GM23338 (cell line): Measurements from ENCODE around the gene VWA7. TPM values are rescaled to one million over a fixed set of nuclear protein-coding genes. Genes with fewer than 3 reads are reported as not detected.
A peak's percentile ranks its signal among the peaks of the same experiment; 100 is the strongest.

Experiments used
- ATAC-seq: fragments of 200-7000 bp; cut with Tn5 transposase; 3 replicates; pipeline ENCODE4 v1.9.1; 2020
- DNase-seq: peaks from one replicate; pipeline ENCODE4 v3.0.0-alpha.2; 2015; ENCODE audit warnings: low spot score
- H2AFZ ChIP-seq: fragments of 200-600 bp; sonication (generic); 2 replicates; pipeline ENCODE4 v1.8.0; 2016; ENCODE audit warnings: antibody characterized with exemption, mild to moderate bottlenecking, moderate library complexity
- H3F3A ChIP-seq: fragments of 200-600 bp; sonication (generic); replicated peaks from 2 replicates; pipeline ENCODE4 v1.8.0; 2017; ENCODE audit warnings: antibody characterized with exemption, mixed run types, low read depth
- H3K27ac ChIP-seq: fragments of 200-600 bp; sonication (generic); 2 replicates; pipeline ENCODE4 v1.6.1; 2016; ENCODE audit warnings: low read depth
- H3K27me3 ChIP-seq: fragments of 200-600 bp; sonication (generic); 2 replicates; pipeline ENCODE4 v1.8.0; 2016; ENCODE audit warnings: mild to moderate bottlenecking, mixed run types, moderate library complexity; ENCODE audit not compliant: insufficient read depth
- H3K36me3 ChIP-seq: fragments of 200-600 bp; sonication (generic); 2 replicates; pipeline ENCODE4 v1.8.0; 2016; ENCODE audit warnings: mild to moderate bottlenecking; ENCODE audit not compliant: insufficient read depth
- H3K4me1 ChIP-seq: fragments of 200-600 bp; sonication (generic); 2 replicates; pipeline ENCODE4 v1.8.0; 2016; ENCODE audit warnings: mild to moderate bottlenecking, moderate library complexity; ENCODE audit not compliant: insufficient read depth
- H3K4me2 ChIP-seq: fragments of 200-600 bp; sonication (generic); 2 replicates; pipeline ENCODE4 v1.7.1; 2017; ENCODE audit warnings: mixed run types
- H3K4me3 ChIP-seq: fragments of 200-600 bp; sonication (generic); 2 replicates; pipeline ENCODE4 v1.6.1; 2016; ENCODE audit warnings: mixed run types
- H3K79me2 ChIP-seq: fragments of 200-600 bp; sonication (generic); replicated peaks from 2 replicates; pipeline ENCODE4 v1.8.0; 2017; ENCODE audit warnings: mild to moderate bottlenecking; ENCODE audit not compliant: insufficient read depth
- H3K9me2 ChIP-seq: fragments of 200-600 bp; sonication (generic); 2 replicates; pipeline ENCODE4 v1.8.0; 2017; ENCODE audit not compliant: insufficient read depth
- H4K20me1 ChIP-seq: fragments of 200-600 bp; sonication (generic); replicated peaks from 2 replicates; pipeline ENCODE4 v1.8.0; 2017; ENCODE audit warnings: mild to moderate bottlenecking; ENCODE audit not compliant: insufficient read depth
- H3K27ac Mint-ChIP-seq: 2 replicates; pipeline ENCODE4 v1.8.0; 2020; ENCODE audit warnings: inconsistent platforms, mild to moderate bottlenecking, moderate library complexity, mixed read lengths
- H3K27me3 Mint-ChIP-seq: 3 replicates; pipeline ENCODE4 v1.8.0; 2022; ENCODE audit warnings: low read depth, mild to moderate bottlenecking, moderate library complexity, mixed read lengths, inconsistent platforms; ENCODE audit not compliant: insufficient read depth, poor library complexity
- H3K36me3 Mint-ChIP-seq: 3 replicates; pipeline ENCODE4 v1.8.0; 2021; ENCODE audit warnings: low read depth, mild to moderate bottlenecking, inconsistent platforms, moderate library complexity, mixed read lengths
- H3K4me1 Mint-ChIP-seq: 3 replicates; pipeline ENCODE4 v1.8.0; 2020; ENCODE audit warnings: mild to moderate bottlenecking, inconsistent platforms, mixed read lengths
- H3K4me3 Mint-ChIP-seq: 3 replicates; pipeline ENCODE4 v1.8.0; 2021; ENCODE audit warnings: moderate library complexity, mild to moderate bottlenecking, inconsistent platforms, mixed read lengths
- H3K9me3 Mint-ChIP-seq: 3 replicates; pipeline ENCODE4 v1.8.0; 2020; ENCODE audit warnings: moderate library complexity, mild to moderate bottlenecking, inconsistent platforms, mixed read lengths
- CTCF ChIP-seq, 2 experiments: fragments of 200-600 bp in 1 of 2; sonication (generic) in 1 of 2; conservative IDR thresholded peaks; 2 replicates each; pipeline versions ENCODE4 v1.5.1 to v1.6.1; 2016 to 2017; ENCODE audit warnings: antibody characterized with exemption in 2 of 2, low read depth in 2 of 2, mild to moderate bottlenecking in 2 of 2, moderate library complexity in 1 of 2
- EZH2 ChIP-seq: fragments of 200-600 bp; sonication (generic); IDR thresholded peaks from one replicate; pipeline ENCODE4 v1.8.0; 2017; ENCODE audit warnings: antibody characterized with exemption, mild to moderate bottlenecking, low read depth; ENCODE audit not compliant: unreplicated experiment
- JUNB ChIP-seq: IDR thresholded peaks from one replicate; pipeline ENCODE4 v1.6.1; 2016; ENCODE audit warnings: antibody characterized with exemption; ENCODE audit not compliant: unreplicated experiment
- NANOG ChIP-seq: IDR thresholded peaks from 2 replicates; pipeline ENCODE4 v1.6.1; 2016; ENCODE audit warnings: antibody characterized with exemption, borderline replicate concordance
- STAT1 ChIP-seq: IDR thresholded peaks from one replicate; pipeline ENCODE4 v1.6.1; 2016; ENCODE audit warnings: antibody characterized with exemption; ENCODE audit not compliant: unreplicated experiment
- ZNF114 ChIP-seq: fragments of 250-450 bp; sonication (Bioruptor Pico); IDR thresholded peaks from 2 replicates; pipeline ENCODE4 v1.5.0; 2020; ENCODE audit warnings: mild to moderate bottlenecking, moderate library complexity
- ZNF462 ChIP-seq: fragments of 250-450 bp; sonication (Bioruptor Pico); IDR thresholded peaks from 2 replicates; pipeline ENCODE4 v1.5.0; 2020; ENCODE audit warnings: mild to moderate bottlenecking, moderate library complexity
- polyA plus RNA-seq: library from polyadenylated mRNA; unstranded; fragments of >200 nt; fragmentation: Nextera tagmentation; extraction: Ambion mirVana; gene quantifications from 2 replicates; pipeline ENCODE4 v1.2.1, GENCODE V29; 2016
- total RNA-seq: library from RNA; depleted of rRNA; stranded (reverse); fragments of >200 nt; shearing (Covaris generic); gene quantifications from 2 replicates; pipeline ENCODE4 v1.2.3, GENCODE V29; 2014
- TF ChIP-seq, protein P1 (sequence below): IDR thresholded peaks from 2 replicates; pipeline ENCODE4 v1.6.1; 2016; ENCODE audit warnings: antibody characterized with exemption
- TF ChIP-seq, protein P2 (sequence below): IDR thresholded peaks from one replicate; pipeline ENCODE4 v1.6.1; 2018; ENCODE audit warnings: antibody characterized with exemption; ENCODE audit not compliant: unreplicated experiment

Gene VWA7
- total and polyA plus RNA-seq, 2 experiments from 2014 or later = 0.07 to 0.36 TPM

DNA sequence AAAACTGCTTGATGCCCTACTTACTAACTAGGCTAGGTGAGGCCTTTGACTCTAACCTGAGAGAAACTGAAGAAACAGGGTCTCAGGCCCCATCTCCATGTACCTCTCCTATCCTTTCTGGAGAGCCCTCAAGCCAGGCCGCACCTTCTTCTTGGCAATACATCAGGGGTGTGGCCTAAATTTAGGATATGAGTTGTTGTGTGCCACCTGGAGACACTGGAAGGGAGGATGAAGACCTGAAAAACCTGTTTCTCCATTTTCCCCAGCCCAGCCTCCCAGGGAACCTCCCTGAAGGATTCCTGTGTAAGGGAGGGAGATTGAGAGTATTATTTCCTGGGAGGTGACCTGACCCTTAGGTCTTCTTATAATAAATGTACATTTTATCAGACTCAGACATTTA lies 58.9 kb downstream of the VWA7 start (continued):
- TF ChIP-seq, protein P1, sequence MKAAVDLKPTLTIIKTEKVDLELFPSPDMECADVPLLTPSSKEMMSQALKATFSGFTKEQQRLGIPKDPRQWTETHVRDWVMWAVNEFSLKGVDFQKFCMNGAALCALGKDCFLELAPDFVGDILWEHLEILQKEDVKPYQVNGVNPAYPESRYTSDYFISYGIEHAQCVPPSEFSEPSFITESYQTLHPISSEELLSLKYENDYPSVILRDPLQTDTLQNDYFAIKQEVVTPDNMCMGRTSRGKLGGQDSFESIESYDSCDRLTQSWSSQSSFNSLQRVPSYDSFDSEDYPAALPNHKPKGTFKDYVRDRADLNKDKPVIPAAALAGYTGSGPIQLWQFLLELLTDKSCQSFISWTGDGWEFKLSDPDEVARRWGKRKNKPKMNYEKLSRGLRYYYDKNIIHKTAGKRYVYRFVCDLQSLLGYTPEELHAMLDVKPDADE = no peak
- TF ChIP-seq CTCF (conservative IDR thresholded peaks at IDR 0.05; ENCODE audit: low read depth in 2 of 2) (no peak), EZH2 (no peak), STAT1 (no peak), JUNB (no peak)

- ATAC-seq = peak; percentile 82
- no peaks in the 10 kb centered on the region for H3K9me3 Mint-ChIP-seq
- no peak overlapping the region; the same call in 2 of the 3 replicates for H3K4me3 Mint-ChIP-seq
- peak; percentile 83 for DNase-seq
- H3F3A ChIP-seq = no peaks in the 10 kb centered on the region
- no peaks in the 10 kb centered on the region for H3K36me3 ChIP-seq
- no peaks in the 10 kb centered on the region; the same call in 2 of the 3 replicates for H3K36me3 Mint-ChIP-seq
- peaks cover 34% of the 10 kb centered on the region for H3K4me1 ChIP-seq
- no peaks in the 10 kb centered on the region for H3K9me2 ChIP-seq
- no peak overlapping the region for H3K27ac ChIP-seq
- H3K4me1 Mint-ChIP-seq = peaks cover 39% of the 10 kb centered on the region
- peak overlapping the region; percentile 10 for H3K27ac Mint-ChIP-seq
- no peaks in the 10 kb centered on the region for H4K20me1 ChIP-seq
- peaks cover 19% of the 10 kb centered on the region for H3K27me3 Mint-ChIP-seq
- no peaks in the 10 kb centered on the region for H3K27me3 ChIP-seq
- H2AFZ ChIP-seq = peak overlapping the region; percentile 72
- peak overlapping the region; percentile 19 for H3K4me2 ChIP-seq
- no peaks in the 10 kb centered on the region for H3K79me2 ChIP-seq
- no peak overlapping the region for H3K4me3 ChIP-seq
- TF ChIP-seq ZNF462 (no peak), ZNF114 (CRISPR knock-in tag) (no peak), NANOG (no peak), CTCF (conservative IDR thresholded peaks at IDR 0.05; ENCODE audit: low read depth in 2 of 2) (peak; percentile 64 to 67), JUNB (no peak)
- TF ChIP-seq, protein P2, sequence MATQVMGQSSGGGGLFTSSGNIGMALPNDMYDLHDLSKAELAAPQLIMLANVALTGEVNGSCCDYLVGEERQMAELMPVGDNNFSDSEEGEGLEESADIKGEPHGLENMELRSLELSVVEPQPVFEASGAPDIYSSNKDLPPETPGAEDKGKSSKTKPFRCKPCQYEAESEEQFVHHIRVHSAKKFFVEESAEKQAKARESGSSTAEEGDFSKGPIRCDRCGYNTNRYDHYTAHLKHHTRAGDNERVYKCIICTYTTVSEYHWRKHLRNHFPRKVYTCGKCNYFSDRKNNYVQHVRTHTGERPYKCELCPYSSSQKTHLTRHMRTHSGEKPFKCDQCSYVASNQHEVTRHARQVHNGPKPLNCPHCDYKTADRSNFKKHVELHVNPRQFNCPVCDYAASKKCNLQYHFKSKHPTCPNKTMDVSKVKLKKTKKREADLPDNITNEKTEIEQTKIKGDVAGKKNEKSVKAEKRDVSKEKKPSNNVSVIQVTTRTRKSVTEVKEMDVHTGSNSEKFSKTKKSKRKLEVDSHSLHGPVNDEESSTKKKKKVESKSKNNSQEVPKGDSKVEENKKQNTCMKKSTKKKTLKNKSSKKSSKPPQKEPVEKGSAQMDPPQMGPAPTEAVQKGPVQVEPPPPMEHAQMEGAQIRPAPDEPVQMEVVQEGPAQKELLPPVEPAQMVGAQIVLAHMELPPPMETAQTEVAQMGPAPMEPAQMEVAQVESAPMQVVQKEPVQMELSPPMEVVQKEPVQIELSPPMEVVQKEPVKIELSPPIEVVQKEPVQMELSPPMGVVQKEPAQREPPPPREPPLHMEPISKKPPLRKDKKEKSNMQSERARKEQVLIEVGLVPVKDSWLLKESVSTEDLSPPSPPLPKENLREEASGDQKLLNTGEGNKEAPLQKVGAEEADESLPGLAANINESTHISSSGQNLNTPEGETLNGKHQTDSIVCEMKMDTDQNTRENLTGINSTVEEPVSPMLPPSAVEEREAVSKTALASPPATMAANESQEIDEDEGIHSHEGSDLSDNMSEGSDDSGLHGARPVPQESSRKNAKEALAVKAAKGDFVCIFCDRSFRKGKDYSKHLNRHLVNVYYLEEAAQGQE = no peak
These were observed 59.5 kb downstream of the VWA7 start for GRCh38 chr6:31717499-31718222.
